Measurements from ENCODE around the gene PDE1C.

DNA sequence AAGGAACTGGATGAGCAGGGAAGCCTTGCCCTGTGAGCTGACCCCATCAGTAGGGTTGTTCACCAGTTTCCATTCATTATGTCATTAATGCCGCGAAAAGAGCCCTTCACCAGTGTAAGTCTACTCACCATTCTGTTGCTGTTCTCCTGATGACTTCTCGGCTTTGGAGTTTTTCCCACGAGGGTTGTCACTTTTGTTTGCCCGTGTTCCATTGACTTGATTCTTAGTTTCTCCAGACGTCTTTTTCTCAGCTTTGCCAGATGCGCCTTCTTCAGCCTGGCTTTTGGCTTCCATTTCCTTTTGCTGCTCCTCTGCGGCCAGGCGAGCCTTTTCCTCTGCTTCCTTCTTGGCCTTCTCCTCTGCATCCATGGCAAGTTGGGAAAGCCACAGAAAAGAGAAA, 254.4 kb downstream of the PDE1C start:
- TF ChIP-seq, protein P1, sequence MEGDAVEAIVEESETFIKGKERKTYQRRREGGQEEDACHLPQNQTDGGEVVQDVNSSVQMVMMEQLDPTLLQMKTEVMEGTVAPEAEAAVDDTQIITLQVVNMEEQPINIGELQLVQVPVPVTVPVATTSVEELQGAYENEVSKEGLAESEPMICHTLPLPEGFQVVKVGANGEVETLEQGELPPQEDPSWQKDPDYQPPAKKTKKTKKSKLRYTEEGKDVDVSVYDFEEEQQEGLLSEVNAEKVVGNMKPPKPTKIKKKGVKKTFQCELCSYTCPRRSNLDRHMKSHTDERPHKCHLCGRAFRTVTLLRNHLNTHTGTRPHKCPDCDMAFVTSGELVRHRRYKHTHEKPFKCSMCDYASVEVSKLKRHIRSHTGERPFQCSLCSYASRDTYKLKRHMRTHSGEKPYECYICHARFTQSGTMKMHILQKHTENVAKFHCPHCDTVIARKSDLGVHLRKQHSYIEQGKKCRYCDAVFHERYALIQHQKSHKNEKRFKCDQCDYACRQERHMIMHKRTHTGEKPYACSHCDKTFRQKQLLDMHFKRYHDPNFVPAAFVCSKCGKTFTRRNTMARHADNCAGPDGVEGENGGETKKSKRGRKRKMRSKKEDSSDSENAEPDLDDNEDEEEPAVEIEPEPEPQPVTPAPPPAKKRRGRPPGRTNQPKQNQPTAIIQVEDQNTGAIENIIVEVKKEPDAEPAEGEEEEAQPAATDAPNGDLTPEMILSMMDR (IDR thresholded peaks at IDR 0.05), result no peak
- no peak for TF ChIP-seq POLR2A (IDR thresholded peaks at IDR 0.05)
